Ishikawa (cell line): ENCODE results near the gene FBXO31.

Experiments used
- EP300 ChIP-seq: IDR thresholded peaks from 2 replicates; pipeline ENCODE4 v1.6.1; 2012; ENCODE audit warnings: borderline replicate concordance
- NFIC ChIP-seq: IDR thresholded peaks from 2 replicates; pipeline ENCODE4 v1.6.1; 2012
- TAF1 ChIP-seq: IDR thresholded peaks from 2 replicates; pipeline ENCODE4 v1.6.1; 2012; ENCODE audit warnings: low read depth, mild to moderate bottlenecking
- YY1 ChIP-seq: IDR thresholded peaks from 2 replicates; pipeline ENCODE4 v1.6.1; 2012; ENCODE audit warnings: low read depth

GRCh38 chr16:87339086-87339723 lies 44.4 kb downstream of the FBXO31 start:
- TF ChIP-seq EP300 (no peak), TAF1 (no peak), NFIC (no peak), YY1 (no peak)
